HepG2 (cell line): Measurements from ENCODE around the gene ZNF213. TPM values are rescaled to one million over a fixed set of nuclear protein-coding genes. Genes with fewer than 3 reads are reported as not detected.
A peak's percentile ranks its signal among the peaks of the same experiment; 100 is the strongest.

Experiments
- ATAC-seq: fragments of 200-7000 bp; cut with Tn5 transposase; 3 replicates; pipeline ENCODE4 v1.9.1; 2020; ENCODE audit warnings: mild to moderate bottlenecking, moderate library complexity
- BruUV-seq: library from RNA; stranded (reverse); fragments of 400-500 nt; replicated peaks from 2 replicates; lab custom pipeline; 2021; lab: Mats Ljungman, UMichigan
- CTCF ChIA-PET: fragments of 300-600 bp; formaldehyde crosslinking; extraction: SDS; loops from one replicate; lab custom pipeline; 2021; ENCODE audit warnings: low total read pairs, inconsistent platforms, low intra/inter-chr PET ratio; lab: Yijun Ruan, JAX
- POLR2A ChIA-PET: fragments of 350-600 bp; sonication (Branson Sonifier 250); formaldehyde crosslinking; loops from one replicate; lab custom pipeline; 2020; ENCODE audit warnings: antibody characterized with exemption, inconsistent platforms; lab: Yijun Ruan, JAX
- DNase-seq: peaks from one replicate; pipeline ENCODE4 v3.0.0-alpha.2; 2015; ENCODE audit warnings: low spot score
- FAIRE-seq: peaks from 3 replicates; lab custom pipeline; 2011; peaks lifted over from hg19 to GRCh38; lab: Jason Lieb, UNC
- H2AFZ ChIP-seq: one replicate; pipeline ENCODE4 v1.6.1; 2011; ENCODE audit warnings: low read length, inconsistent platforms
- H3K27ac ChIP-seq: fragments of 300-600 bp; 3 replicates; pipeline ENCODE4 v1.8.0; 2011; ENCODE audit warnings: mixed run types, mild to moderate bottlenecking, mixed read lengths, low read length, inconsistent platforms; ENCODE audit not compliant: insufficient read depth; ENCODE audit errors: extremely low read length
- H3K27me3 ChIP-seq, 2 experiments: fragments of 200-600 bp in 1 of 2; 2 replicates in 1 of 2; 3 replicates in 1 of 2; pipeline versions ENCODE4 v1.6.0 to v1.8.0; 2011; ENCODE audit warnings: low read length in 2 of 2, mild to moderate bottlenecking in 2 of 2, moderate library complexity in 2 of 2, inconsistent platforms in 1 of 2; ENCODE audit not compliant: insufficient read depth in 2 of 2, control insufficient read depth in 1 of 2
- H3K36me3 ChIP-seq, 2 experiments: fragments of 200-600 bp in 1 of 2; replicated peaks in 1 of 2; 2 replicates in 1 of 2; 3 replicates in 1 of 2; pipeline versions ENCODE4 v1.5.1 to v1.8.0; 2011; ENCODE audit warnings: low read length in 2 of 2, inconsistent platforms in 1 of 2; ENCODE audit not compliant: insufficient read depth in 2 of 2, control insufficient read depth in 1 of 2
- H3K4me1 ChIP-seq: 2 replicates; pipeline ENCODE4 v1.5.1; 2012; ENCODE audit warnings: low read length, inconsistent platforms; ENCODE audit not compliant: insufficient read depth
- H3K4me2 ChIP-seq: 2 replicates; pipeline ENCODE4 v1.6.0; 2011; ENCODE audit warnings: low read depth, low read length, inconsistent platforms
- H3K4me3 ChIP-seq, 3 experiments: fragments of 200-600 bp in 1 of 3; sonication (generic), shearing (Covaris generic) in 1 of 3; replicated peaks in 1 of 3; 2 replicates each; pipeline ENCODE4 v1.5.1; 2011 to 2016; ENCODE audit warnings: low read length in 3 of 3, inconsistent platforms in 2 of 3, low read depth in 2 of 3, mild to moderate bottlenecking in 2 of 3, control low read depth in 1 of 3, mixed read lengths in 1 of 3; ENCODE audit not compliant: insufficient read depth in 1 of 3
- H3K79me2 ChIP-seq: one replicate; pipeline ENCODE4 v1.6.1; 2011; ENCODE audit warnings: low read length, inconsistent platforms; ENCODE audit not compliant: insufficient read depth
- H3K9ac ChIP-seq: 2 replicates; pipeline ENCODE4 v1.6.0; 2011; ENCODE audit warnings: mild to moderate bottlenecking, low read depth, low read length, inconsistent platforms; ENCODE audit not compliant: insufficient read depth
- H3K9me3 ChIP-seq: 2 replicates; pipeline ENCODE4 v1.5.1; 2012; ENCODE audit warnings: mild to moderate bottlenecking, low read length
- H4K20me1 ChIP-seq: 2 replicates; pipeline ENCODE4 v1.6.0; 2011; ENCODE audit warnings: inconsistent platforms, mild to moderate bottlenecking, low read length, moderate library complexity; ENCODE audit not compliant: insufficient read depth
- DNMT3B ChIP-seq: conservative IDR thresholded peaks from 2 replicates; pipeline ENCODE4 v1.6.1; 2016; ENCODE audit warnings: missing biosample characterization, control low read depth
- EHMT2 ChIP-seq: fragments of 200-600 bp; sonication (generic); IDR thresholded peaks from 2 replicates; pipeline ENCODE4 v1.7.0; 2017; ENCODE audit warnings: antibody characterized with exemption, low read depth, low read length, borderline replicate concordance
- FLYWCH1 ChIP-seq: sonication (generic); formaldehyde crosslinking; IDR thresholded peaks from 2 replicates; pipeline ENCODE4 v1.8.1; 2023; ENCODE audit warnings: mild to moderate bottlenecking, missing genetic modification reagents
- MAF1 ChIP-seq: sonication (generic); formaldehyde crosslinking; IDR thresholded peaks from 2 replicates; pipeline ENCODE4 v1.5.0; 2020; ENCODE audit warnings: missing genetic modification reagents, borderline replicate concordance
- MEIS1 ChIP-seq: sonication (generic); formaldehyde crosslinking; IDR thresholded peaks from 2 replicates; pipeline ENCODE4 v1.9.0; 2021; ENCODE audit warnings: mild to moderate bottlenecking, missing genetic modification reagents, moderate library complexity, borderline replicate concordance
- SP4 ChIP-seq: sonication (generic); formaldehyde crosslinking; IDR thresholded peaks from 2 replicates; pipeline ENCODE4 v1.8.1; 2023; ENCODE audit warnings: mild to moderate bottlenecking, missing genetic modification reagents
- ZNF24 ChIP-seq: fragments of 450-650 bp; IDR thresholded peaks from 2 replicates; pipeline ENCODE4 v1.6.1; 2017; ENCODE audit warnings: antibody characterized with exemption, mild to moderate bottlenecking
- ZNF556 ChIP-seq: sonication (generic); formaldehyde crosslinking; IDR thresholded peaks from 2 replicates; pipeline ENCODE4 v1.4.0; 2020; ENCODE audit warnings: mild to moderate bottlenecking, missing genetic modification reagents, borderline replicate concordance
- ZNF747 ChIP-seq: sonication (generic); formaldehyde crosslinking; IDR thresholded peaks from 2 replicates; pipeline ENCODE4 v1.8.1; 2023; ENCODE audit warnings: missing genetic modification reagents, mild to moderate bottlenecking, borderline replicate concordance
- ZSCAN21 ChIP-seq: sonication (generic); formaldehyde crosslinking; IDR thresholded peaks from 2 replicates; pipeline ENCODE4 v1.8.0; 2022; ENCODE audit warnings: mild to moderate bottlenecking, missing genetic modification reagents, moderate library complexity, borderline replicate concordance
- WGBS: methylation state at CpG from one replicate; pipeline ENCODE4 v1.1.6; 2017; ENCODE audit warnings: low lambda C conversion rate; 5-methylcytosine and 5-hydroxymethylcytosine counted together
- in situ Hi-C: cut with HindIII; loops from 2 replicates; pipeline ENCODE4 v1.10.0; 2017; ENCODE audit warnings: low pct_unique_long_range_greater_than_20kb; ENCODE audit not compliant: extremely low pct_ligation_motif_present
- intact Hi-C: fragments of 100-400 bp; cut with micrococcal nuclease; formaldehyde crosslinking; loops from one replicate; pipeline ENCODE4 v1.10.0; 2022; ENCODE audit not compliant: unreplicated experiment
- polyA plus RNA-seq, 8 experiments: library from polyadenylated mRNA; depleted of rRNA in 3 of 8; stranded (reverse) in 7 of 8; unstranded in 1 of 8; fragments of >200 nt; fragmentation: Illumina TruSeq in 4 of 8; extraction: Trizol in 4 of 8; gene quantifications; 2 replicates each; pipeline versions ENCODE4 v1.2.1 to v1.2.3, GENCODE V29; 2011 to 2016; ENCODE audit warnings: low read depth in 4 of 8, missing spikeins in 1 of 8, mixed read lengths in 1 of 8; ENCODE audit not compliant: insufficient read depth in 1 of 8
- total RNA-seq, 5 experiments: library from RNA; depleted of rRNA; stranded (reverse); fragments of >200 nt; fragmentation: Illumina TruSeq; extraction: Trizol; gene quantifications; 2 replicates each; pipeline ENCODE4 v1.2.3, GENCODE V29; 2016; ENCODE audit warnings: low read depth in 1 of 5
- TF ChIP-seq, protein P1 (sequence below): fragments of 450-650 bp; IDR thresholded peaks from 2 replicates; pipeline ENCODE4 v1.6.1; 2016

The ZNF213 gene
- total and polyA plus RNA-seq, 2 of the 13 experiments (the other 11 are each of a cell fraction or from before 2014, with no cell fraction given), result 0.59 to 0.97 TPM

DNA sequence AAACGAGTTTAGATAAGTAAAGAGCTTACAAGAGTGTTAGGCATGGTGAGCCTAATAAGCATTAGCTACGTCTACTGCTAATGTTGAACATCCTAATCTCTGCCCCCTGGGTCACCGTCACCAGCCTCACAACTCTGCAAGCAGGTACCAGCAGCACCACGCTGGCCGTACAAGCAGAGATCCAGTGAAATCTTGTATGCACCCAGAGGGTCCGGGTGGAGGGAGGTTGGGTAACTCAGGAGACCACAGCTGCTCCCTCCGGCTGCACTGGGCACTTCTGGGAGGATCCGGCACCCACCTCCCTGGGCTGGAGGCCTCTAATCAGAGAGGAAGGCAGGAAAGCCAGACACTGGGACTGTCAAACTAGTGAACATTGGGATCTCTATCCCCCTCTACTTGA, 44.8 kb downstream of the ZNF213 start:
- ATAC-seq (no peak), FAIRE-seq (no peak), DNase-seq (no peak)
- Histone ChIP-seq H2AFZ (no peak overlapping the region), H3K9ac (no peak overlapping the region), H3K4me2 (peak overlapping the region; percentile 43; the same call in 1 of the 2 replicates), H3K4me1 (peaks cover 55% of the 10 kb centered on the region)
- POLR2A ChIA-PET, result interaction anchor here (0.8 to 0.9 kb wide), 2 partner anchors 9 to 21 kb away, joined by 3 read pairs; no protein-coding TSS in a partner anchor
- intact Hi-C loops, result no loop called here
- CTCF ChIA-PET, result no interaction called here
- BruUV-seq, result no TSS peak
- TF ChIP-seq EHMT2 (no peak), ZNF556 (CRISPR knock-in tag) (no peak), ZSCAN21 (CRISPR knock-in tag) (no peak), DNMT3B (CRISPR knock-in tag) (no peak)
- TF ChIP-seq, protein P1, sequence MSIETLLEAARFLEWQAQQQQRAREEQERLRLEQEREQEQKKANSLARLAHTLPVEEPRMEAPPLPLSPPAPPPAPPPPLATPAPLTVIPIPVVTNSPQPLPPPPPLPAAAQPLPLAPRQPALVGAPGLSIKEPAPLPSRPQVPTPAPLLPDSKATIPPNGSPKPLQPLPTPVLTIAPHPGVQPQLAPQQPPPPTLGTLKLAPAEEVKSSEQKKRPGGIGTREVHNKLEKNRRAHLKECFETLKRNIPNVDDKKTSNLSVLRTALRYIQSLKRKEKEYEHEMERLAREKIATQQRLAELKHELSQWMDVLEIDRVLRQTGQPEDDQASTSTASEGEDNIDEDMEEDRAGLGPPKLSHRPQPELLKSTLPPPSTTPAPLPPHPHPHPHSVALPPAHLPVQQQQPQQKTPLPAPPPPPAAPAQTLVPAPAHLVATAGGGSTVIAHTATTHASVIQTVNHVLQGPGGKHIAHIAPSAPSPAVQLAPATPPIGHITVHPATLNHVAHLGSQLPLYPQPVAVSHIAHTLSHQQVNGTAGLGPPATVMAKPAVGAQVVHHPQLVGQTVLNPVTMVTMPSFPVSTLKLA, result no peak
- TF ChIP-seq, all 625 proteins: peak for 0
- Histone ChIP-seq H4K20me1 (no peaks in the 10 kb centered on the region), H3K36me3 (no peaks in the 10 kb centered on the region), H3K4me3 (no peak overlapping the region; a peak in 1 of 6 replicates), H3K9me3 (no peaks in the 10 kb centered on the region), H3K27ac (no peak overlapping the region), H3K79me2 (no peaks in the 10 kb centered on the region), H3K27me3 (no peaks in the 10 kb centered on the region; a peak in 2 of 5 replicates)
- in situ Hi-C loops, result no loop called here
- 27% methylated on average over 8 of the region's 8 CpGs for WGBS

DNA sequence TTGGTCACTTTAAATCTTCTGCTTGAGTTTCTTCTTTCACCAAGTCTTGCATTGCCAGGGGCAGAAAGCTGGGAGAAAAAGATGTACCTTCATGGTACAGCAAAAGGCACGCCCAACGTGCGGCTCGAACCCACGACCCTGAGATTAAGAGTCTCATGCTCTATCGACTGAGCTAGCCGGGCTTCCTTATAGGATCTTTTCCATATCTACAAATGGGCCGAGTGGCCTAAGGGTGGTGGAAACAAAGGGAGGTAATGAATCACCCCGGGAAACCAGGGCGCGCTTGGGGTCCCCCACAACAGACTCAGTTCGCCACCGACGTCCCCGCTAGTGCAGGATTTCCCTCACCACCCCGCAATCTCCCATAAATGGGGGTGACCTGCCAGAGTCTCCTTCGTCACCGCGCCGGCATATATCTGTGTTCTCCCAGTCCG, 45.6 kb downstream of the ZNF213 start:
- Histone ChIP-seq H3K9me3 (no peaks in the 10 kb centered on the region), H3K4me1 (peaks cover 46% of the 10 kb centered on the region), H3K79me2 (no peaks in the 10 kb centered on the region), H2AFZ (no peak overlapping the region), H3K36me3 (no peaks in the 10 kb centered on the region), H3K27ac (no peak overlapping the region), H4K20me1 (no peaks in the 10 kb centered on the region), H3K4me2 (peak overlapping the region; percentile 96), H3K27me3 (no peaks in the 10 kb centered on the region; a peak in 2 of 5 replicates), H3K4me3 (peak overlapping the region in 2 of 3 experiments; percentile 4 to 16; a peak in 1 of 6 replicates), H3K9ac (no peak overlapping the region)
- CTCF ChIA-PET, result no interaction called here
- intact Hi-C loops, result no loop called here
- no peak for ATAC-seq
- FAIRE-seq, result no peak
- BruUV-seq, result no TSS peak
- TF ChIP-seq ZNF24 (peak; percentile 85), FLYWCH1 (CRISPR knock-in tag) (no peak), ZNF747 (no peak), SP4 (CRISPR knock-in tag) (no peak), MAF1 (CRISPR knock-in tag) (peak; percentile 61; the same call in 1 of the 2 replicates), MEIS1 (CRISPR knock-in tag) (no peak)
- in situ Hi-C loops, result no loop called here
- WGBS, result 44% methylated on average over 19 of the region's 21 CpGs
- POLR2A ChIA-PET, result interaction anchor here (0.9 kb wide), 2 partner anchors 8 to 22 kb away, joined by 3 read pairs; no protein-coding TSS in a partner anchor
- DNase-seq, result no peak
